NOMO-1 treated with DMSO at 0.1 percent for 48 hours (cell line): ENCODE measurements around the gene CLTC.
"Not testable (repeated sequence)": the region's sequence is repeated elsewhere in the genome, so short reads cannot be mapped to it uniquely, and the experiment has no call there.

Experiments used
- DNase-seq: peaks from one replicate; lab custom pipeline; 2025; ENCODE audit not compliant: unreplicated experiment; lab: John Stamatoyannopoulos, UW

CLTC gene

GRCh38 chr17:59619298-59620063 lies at the start of gene CLTC:
Gene CLTC, plus strand, starts transcription at chr17:59619895. Its CDS starts 237 bp downstream, at chr17:59620132.
- DNase-seq = peak; percentile 96

DNA sequence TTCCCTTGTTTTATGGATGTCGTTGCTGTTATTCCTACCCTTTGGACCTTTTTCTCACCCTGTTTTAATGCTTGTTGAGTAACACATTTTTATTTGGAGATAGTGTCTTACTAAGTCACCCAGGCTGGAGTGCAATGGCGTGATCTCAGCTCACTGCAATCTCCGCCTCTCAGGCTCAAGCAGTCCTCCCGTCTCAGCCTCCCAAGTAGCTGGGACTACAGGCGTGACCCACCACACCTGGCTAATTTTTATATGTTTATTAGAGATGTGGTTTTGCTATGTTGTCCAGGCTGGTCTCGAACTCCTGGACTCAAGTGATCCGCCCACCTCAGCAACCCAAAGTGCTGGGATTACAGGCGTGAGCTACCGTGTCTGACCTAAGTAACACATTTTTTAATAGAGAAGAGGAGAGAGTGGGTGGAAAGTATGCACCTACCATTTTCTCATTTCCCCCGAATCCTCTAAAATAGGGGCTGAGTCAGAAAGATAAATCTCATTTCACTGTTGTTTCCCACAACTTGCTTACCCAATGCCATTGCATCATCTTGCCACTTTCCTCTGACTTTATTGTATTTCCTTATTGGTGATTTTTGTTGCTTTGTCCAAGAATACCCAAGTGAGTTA lies 47.3 kb upstream of the CLTC start:
- peak; percentile 71 for DNase-seq

GRCh38 chr17:59584168-59584567 lies 35.5 kb upstream of the CLTC start:
- DNase-seq = not testable (repeated sequence)

DNA sequence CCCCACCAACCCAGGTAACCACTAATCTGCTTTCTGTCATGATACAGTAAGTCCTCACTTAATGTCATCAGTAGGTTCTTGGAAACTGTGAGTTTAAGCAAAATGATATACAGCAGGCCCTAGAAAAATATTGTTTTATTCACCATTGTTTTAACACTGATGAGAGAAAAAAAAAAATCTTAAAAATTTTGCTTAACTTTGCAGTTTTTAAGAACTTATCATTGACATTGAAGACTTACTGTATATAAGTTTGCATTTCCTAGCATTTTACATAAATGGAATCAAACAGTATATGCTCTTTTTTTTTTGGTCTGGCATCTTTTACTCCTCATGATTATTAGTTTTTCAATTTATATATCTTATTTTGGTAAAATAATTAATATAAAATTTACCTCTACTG lies 19.5 kb upstream of the CLTC start:
- DNase-seq = no peak

- no peak for DNase-seq
These were observed 18.6 kb upstream of the CLTC start for GRCh38 chr17:59601130-59601529.

DNA sequence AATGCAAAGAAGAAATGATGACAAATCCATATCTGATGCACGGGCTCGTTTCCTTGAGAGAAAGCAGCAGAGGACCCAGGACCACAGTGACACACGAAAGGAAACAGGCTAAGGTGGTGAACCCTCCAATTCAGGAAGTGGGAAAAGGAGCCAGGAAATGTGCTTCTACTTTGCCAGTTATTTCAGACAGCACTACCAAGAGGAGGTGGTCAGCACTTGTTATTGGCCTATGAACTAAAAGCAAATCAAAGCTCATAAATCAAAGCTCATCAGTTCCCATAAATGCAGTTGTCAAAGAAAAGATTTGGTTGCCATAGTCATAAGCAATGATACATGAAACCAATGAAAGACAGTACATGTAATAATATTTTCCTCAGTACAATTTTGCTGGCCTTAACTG lies 12.6 kb upstream of the CLTC start:
- DNase-seq = no peak

DNA sequence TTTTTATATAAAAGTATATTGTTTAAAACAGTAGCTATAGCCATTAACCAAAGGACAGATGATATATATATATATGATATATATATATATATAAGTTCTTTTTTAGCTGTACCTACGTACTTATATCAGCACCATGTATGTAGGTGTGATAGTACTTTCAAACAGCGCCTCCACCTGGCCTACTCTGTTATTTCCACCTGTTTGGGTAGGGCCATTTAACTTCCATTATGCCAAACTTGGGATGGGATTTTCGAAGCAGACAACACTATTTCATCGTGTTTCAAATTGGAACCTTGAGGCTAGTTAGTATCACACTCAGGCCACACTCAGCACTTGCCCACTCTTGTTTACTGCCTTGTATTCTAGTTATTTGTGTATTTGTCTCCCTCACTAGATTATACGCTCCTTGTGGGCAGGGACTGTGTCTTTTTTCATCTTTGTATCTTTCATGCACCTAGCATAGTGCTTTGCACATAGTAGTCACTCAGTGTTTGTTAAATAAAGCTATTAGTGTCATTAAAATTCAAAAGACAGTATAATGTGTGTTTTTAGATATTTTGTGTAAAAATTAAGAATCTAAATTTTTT lies 11.8 kb upstream of the CLTC start:
- no peak for DNase-seq

DNA sequence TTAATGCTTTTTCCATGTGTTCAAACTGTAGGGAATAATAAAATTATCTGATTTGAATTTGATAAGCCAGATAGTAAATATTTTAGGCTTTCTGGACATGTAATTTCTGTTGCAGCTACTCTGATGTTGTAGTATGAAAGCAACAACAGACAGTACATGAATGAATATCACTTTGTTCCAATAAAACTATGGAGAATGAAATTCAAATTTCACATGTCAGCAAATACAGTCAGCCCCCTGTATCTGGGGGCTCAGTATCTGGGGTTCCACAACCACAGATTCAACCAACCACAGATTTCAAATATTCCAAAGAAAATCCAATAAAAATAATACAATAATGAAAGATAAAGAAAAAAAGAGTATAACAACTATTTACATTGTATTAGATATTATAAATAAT lies 8.2 kb upstream of the CLTC start:
- DNase-seq = no peak

GRCh38 chr17:59616253-59616920 lies 3.3 kb upstream of the CLTC start:
- no peak for DNase-seq

GRCh38 chr17:59617156-59617732 lies 2.5 kb upstream of the CLTC start:
- DNase-seq = no peak

DNA sequence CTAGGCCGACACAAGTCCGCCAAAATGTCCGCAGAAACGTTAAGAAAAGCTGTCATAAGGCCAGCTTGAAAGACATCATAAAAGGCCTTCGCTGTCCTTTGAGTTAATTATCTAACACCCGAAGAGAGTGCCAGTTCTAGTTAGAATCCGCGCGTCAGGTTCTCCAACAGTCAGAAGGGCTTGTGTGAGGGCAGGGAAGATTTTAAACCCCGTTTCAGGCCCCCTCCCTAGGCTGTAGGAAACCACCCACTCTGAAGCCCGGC lies 729 bp upstream of the CLTC start:
- DNase-seq = no peak

- DNase-seq = no peak
These were observed 317 bp downstream of the CLTC start for GRCh38 chr17:59620064-59620359.

DNA sequence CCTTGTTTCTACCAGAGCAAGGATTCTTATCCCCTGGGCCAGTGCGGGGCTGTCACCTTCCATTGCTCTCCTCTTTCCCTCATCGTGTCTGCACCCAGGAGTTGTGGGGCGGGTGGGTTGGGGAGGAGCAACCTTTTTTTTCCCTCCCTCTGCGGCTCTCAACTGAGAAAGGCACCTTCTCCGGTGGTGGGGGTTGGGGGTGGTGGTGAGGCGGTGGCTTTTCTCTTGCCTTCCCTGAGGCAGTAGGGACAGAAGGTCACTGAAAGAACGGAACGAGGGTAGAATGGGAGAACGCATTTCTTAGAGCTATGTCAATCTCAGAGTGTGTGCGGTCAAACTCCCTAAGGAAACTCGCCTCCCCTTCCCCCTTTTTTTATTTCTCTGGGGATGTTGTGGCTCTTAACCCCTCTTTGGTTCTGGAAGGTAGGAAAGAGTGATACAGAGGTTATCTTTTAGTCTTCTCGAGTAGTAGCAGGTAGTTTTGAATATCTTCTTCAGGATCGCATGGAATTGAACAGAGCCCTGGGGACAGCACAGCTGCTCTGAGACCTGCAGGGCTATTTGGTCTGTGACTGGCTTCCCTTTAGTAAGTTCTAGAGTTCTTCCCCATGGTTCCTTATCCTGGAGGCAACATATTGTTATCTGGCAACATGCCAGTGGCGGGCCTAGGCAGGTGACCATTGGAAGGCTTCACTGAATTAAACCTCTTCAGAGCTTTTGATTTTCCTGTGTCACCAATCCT lies 994 bp downstream of the CLTC start:
- peak; percentile 30 for DNase-seq

DNA sequence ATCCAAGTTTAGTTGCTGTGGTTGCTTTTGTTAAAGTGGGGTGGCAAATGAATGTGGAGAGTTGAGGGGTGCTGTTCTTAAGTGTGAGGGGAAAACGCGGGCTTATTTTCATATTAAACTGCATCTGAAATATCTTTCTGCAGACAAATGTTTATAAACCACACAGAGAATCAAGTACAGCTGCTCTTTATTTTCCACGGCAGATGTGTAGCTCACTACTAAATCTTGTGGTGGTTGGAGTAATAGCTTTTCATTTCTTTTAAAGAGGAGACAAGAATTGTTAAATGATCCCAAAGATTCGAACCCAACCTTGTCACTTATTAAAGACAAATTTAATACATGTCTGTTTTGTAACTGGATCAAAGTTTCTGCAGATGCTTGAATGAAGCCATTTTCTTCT lies 2.1 kb downstream of the CLTC start:
- no peak for DNase-seq

DNA sequence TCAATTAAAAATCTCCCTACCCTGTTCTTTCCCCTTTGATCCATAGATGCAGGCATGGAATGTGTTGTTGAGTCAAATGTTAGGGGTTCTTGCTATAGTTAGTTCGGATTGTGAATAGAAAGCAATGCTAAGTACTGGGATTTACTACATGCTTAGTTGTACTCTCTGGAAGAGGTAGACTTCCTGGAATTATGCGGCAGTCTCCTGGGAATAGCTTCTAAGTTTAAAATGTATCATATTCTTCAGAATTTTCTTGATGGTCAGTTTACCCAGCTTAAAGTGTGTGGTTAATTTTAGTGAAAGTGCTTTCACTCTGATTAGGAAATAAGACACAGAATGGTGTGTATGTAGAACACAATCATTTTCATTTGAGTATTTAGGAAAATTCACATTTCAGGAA lies 3.5 kb downstream of the CLTC start:
- DNase-seq = no peak

DNA sequence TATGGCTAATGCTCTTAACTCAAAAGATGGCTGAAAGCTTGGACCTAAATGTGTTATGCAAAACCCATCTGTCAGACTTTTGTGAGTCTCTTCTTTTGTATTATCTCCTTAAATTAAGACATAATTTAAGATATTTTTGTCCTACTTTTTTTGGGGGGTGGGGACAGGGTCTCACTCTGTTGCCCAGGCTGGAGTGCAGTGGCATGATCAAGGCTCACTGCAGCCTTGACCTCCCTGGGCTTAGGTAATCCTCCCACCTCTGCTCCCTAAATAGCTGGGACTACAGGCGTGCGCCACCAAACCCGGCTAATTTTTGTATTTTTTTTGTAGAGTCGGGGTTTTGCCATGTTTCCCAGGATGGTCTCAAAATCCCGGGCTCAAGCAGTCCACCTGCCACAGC lies 7.1 kb downstream of the CLTC start:
- DNase-seq = no peak

DNA sequence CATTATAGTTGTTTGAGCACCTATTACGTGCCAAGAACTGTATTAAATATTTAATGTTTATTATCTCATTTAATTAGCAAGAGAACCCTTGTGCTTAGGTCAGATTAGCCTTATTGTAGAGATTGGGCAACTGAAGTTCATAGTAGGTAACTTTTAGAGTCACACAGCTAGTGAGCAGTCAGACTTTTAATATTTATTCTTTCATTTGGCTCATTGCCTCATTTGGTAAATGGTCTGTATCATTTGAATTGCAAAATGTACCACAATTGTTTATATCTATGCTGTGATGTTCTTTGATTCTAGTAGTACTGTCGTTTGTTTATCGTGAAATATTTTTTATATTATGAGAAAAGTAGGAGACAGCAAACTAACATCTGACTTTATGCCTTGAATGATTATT lies 7.6 kb downstream of the CLTC start:
- DNase-seq = no peak

DNA sequence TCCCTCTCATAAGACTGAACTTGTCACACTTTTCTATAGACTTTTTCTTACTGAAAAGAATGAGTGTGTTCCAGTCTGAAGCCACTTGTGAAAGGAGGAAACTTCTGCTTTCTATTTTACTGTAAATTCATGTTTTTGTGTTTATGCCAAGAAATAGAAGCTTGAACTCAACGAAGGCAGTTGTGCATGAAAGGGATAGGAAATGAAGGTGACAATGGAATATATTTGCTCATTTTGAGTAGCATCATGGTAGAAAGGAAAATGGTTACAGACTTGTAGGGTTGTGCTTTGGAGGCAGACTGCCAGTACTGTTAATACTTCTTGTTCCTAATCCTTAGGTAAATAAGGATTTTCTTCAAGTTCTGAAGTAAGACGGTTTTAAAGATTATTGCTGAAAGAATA lies 8.1 kb downstream of the CLTC start:
- peak; percentile 36 for DNase-seq

DNA sequence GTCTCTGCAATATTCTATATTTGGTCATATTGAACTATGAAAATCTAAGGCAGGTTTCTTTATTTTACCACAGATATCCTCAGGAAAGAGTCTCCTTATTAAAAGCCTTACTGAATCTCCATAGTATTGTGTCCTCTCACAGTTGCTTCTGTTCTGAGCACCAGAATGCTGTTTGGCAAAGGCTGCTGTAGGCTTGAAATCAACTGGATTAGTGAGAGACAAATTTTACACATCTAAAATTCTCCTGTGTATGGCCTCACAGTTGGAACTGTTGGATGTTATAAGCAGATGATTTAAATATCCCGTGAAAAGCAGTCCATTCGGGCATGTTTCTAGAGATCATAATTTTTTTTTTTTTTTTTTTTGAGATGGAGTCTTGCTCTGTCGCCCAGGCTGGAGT lies 9.5 kb downstream of the CLTC start:
- no peak for DNase-seq

- DNase-seq = no peak
These were observed 11.6 kb downstream of the CLTC start for GRCh38 chr17:59631276-59631675.

GRCh38 chr17:59632398-59632797 lies 12.7 kb downstream of the CLTC start:
- DNase-seq = no peak
